HG02610 (cell line): ENCODE results near the gene CFAP97D2.
"Not testable (repeated sequence)": the region's sequence is repeated elsewhere in the genome, so short reads cannot be mapped to it uniquely, and the experiment has no call there.

Experiments used
- ATAC-seq: cut with Tn5 transposase; IDR thresholded peaks from one replicate; pipeline ENCODE4 v1.9.1; 2021; ENCODE audit warnings: mild to moderate bottlenecking, moderate library complexity; ENCODE audit not compliant: unreplicated experiment

Gene CFAP97D2

DNA sequence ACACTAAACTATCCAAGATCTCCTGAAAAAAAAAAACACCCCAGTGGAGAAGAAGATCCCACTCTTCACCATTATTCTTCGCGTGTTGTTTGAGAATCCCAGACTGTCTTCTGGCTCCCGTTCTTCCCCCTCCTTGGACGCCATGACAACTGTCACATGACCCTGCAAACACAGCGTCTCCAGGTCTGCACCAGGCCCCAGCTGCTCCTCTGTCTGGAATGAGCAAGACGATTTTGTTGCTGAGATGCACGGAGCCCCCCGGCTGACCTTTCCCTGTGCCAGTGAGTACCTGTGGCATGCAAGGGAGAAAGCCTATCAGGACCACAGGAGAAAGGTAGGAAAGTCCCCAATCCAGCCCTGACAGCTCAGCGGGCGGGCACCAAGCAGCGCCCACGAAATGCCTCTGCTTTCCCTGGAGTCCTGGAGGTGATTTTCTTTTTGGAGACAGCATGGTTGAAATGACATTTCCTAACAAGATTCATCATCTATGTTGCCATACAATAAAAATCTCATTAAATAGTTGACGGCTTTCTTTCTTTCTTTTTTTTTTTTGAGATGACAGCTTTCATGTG, at the start of gene CFAP97D2:
Gene CFAP97D2 (plus strand): TSS at position 171 of the 572 bp plus-strand sequence. CDS start 74 bp downstream, at position 245.
- no peak for ATAC-seq

- no peak for ATAC-seq
Observed at GRCh38 chr13:114129649-114130062, 49.4 kb upstream of the CFAP97D2 start.

- no peak for ATAC-seq
Observed at GRCh38 chr13:114130131-114130836, 48.8 kb upstream of the CFAP97D2 start.

- ATAC-seq, result no peak
Observed at GRCh38 chr13:114130837-114131582, 48.0 kb upstream of the CFAP97D2 start.

GRCh38 chr13:114131583-114132418, 47.3 kb upstream of the CFAP97D2 start:
- peak; percentile 3 for ATAC-seq

GRCh38 chr13:114132419-114133121, 46.5 kb upstream of the CFAP97D2 start, which contains the start of gene RASA3:
Gene RASA3, minus strand, starts transcription at chr13:114132623. Its CDS starts 134 bp downstream, at chr13:114132489.
- ATAC-seq, result peak; percentile 64

- not testable (repeated sequence) for ATAC-seq
Observed at GRCh38 chr13:114133126-114133525, 45.9 kb upstream of the CFAP97D2 start.

- ATAC-seq, result not testable (repeated sequence)
Observed at GRCh38 chr13:114133552-114133951, 45.5 kb upstream of the CFAP97D2 start.

- ATAC-seq, result no peak
Observed at GRCh38 chr13:114134111-114134943, 44.7 kb upstream of the CFAP97D2 start.

DNA sequence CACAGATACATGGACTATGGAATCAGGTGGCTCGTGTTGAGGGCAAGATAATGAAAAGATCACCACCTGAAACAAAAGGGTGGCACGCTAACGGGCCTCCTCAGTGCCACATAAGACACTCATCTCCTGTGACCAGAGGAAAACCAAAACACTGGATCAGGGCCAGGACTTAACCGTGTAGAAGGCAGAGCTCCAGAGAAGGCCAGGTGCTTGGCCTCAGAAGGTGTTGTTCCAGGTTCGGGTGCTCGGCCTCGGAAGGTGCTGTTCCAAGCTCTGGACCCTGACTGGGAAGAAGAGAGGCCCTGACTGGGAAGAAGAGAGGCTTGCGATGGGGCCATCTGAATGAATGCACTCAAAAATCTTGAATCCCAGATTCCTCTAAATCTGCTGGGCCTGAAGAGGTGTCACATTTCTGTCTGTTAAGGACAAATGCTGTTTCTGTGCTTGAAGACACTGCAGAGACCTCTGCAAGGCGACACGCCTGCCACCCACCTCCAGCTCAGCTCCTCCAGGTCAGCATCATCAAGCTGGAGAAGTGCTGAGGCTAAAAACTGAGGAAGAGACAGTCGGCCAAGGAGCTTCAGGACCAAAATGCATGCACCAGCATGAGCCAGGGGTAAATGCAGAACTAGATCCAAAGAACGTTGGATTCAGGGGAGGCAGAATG, 44.0 kb upstream of the CFAP97D2 start:
- no peak for ATAC-seq

DNA sequence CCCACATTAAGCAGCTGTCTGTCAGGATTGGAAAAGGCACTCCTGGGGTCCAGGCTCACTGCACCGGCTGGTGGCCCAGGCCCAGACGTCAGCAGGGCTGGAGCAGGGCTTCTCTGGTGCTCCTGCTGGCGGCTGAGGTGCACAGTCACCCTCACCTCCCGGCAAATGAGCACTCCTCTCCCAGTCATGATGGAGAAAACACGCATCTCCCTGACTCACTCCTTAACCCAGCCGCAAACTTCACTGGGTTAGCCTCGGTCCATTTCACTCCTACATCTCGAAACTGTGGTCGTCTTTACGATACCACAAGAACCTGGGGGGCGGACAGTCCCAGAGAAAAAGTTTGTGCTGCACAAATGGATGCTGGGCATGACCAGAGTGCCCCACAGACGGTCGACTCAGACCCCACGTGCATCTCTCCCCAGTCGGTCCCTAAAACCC, 43.3 kb upstream of the CFAP97D2 start:
- no peak for ATAC-seq

- ATAC-seq, result no peak
Observed at GRCh38 chr13:114136576-114136975, 42.5 kb upstream of the CFAP97D2 start.

DNA sequence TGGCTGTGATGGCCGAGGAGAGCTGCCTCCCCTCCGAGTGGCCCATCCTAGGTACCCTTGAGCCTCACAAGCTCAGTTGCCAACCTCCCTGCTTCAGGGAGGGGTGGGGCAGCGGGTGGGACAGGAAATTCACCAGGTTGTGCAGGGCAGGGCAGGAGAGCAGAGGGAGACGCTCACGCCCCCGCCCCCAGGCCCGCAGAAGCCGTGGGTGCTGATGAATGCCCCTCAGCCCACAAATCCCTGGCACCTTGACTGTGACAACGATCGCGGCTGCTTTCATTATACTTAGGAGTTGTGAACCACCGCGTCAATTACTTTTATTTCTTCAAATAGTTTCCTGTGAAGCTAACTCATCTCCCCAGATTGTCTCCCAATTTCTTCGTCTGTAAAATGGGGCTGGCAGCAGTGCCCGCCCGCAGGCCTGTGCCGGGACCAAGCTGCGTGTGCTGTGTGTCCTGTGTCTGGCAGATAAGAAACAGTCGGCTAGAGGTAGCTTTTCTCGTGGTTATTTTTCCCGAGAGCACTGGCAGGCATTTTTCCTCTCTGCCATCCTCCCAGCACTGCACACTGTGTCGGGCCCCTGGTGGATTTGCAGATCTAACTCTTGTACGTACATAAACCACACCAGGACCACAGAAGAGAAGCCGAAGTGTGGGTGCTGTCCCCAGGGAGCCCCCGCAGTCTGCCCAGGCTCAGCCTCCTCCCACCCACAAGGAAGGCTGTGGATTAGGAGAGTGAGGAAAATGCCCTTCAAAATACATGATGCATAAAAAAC, 38.7 kb upstream of the CFAP97D2 start:
- ATAC-seq, result no peak

DNA sequence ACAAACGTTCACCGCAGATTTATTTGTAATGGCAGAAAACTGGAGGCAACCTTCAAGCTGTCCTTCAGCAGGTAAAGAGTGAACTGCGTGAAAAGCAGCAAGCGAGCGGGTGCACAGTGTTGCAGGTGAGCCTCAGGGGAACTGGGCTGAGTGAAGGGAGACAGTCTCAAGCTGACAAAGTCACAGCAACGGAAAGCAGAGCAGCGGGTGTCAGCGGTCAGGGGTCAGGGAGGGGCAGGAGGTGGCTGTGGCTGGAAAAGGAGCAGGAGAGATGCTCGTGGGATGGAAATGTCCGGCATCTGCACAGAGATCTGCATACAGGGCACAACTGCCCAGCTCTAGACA, 38.2 kb upstream of the CFAP97D2 start:
- ATAC-seq, result no peak

DNA sequence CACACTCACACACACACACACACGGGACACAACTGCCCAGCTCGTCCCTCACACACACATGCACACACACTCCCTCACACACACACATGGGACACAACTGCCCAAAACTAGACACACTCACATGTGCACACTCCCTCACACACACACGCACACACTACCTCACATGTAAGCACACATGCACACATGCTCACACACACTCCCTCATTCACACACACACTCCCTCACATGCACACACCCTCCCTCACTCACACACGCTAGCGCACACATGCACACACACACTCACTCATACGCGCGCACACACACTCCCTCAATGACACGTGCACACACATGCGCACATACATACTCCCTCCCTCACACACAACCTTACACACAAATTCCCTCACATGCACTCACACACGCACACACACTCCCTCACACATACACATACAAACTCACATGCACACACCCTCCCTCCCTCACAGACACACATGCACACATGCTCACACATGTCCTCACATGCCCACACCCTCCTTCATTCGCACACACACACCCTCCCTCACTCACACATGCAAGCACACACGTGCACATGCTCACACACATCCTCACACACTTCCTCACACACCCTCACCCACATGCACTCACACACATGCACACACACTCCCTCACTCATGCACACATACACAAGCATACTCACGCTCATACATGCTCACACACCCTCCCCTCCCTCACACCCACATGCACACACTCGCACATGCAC, 37.6 kb upstream of the CFAP97D2 start:
- ATAC-seq, result no peak

GRCh38 chr13:114142137-114142550, 36.9 kb upstream of the CFAP97D2 start:
- no peak for ATAC-seq
